H1 (cell line): Measurements from ENCODE around the gene TMEM271. TPM values are rescaled to one million over a fixed set of nuclear protein-coding genes. Genes with fewer than 3 reads are reported as not detected.

Experiments
- KDM4A ChIP-seq: IDR thresholded peaks from one replicate; pipeline ENCODE4 v1.7.1; 2012; ENCODE audit warnings: low read depth, mild to moderate bottlenecking, moderate library complexity, low read length, inconsistent platforms; ENCODE audit not compliant: severe bottlenecking
- POLR2AphosphoS5 ChIP-seq: IDR thresholded peaks from 2 replicates; pipeline ENCODE4 v1.6.1; 2011; ENCODE audit warnings: low read depth, low read length
- SRF ChIP-seq: IDR thresholded peaks from 2 replicates; pipeline ENCODE4 v1.6.1; 2011; ENCODE audit warnings: mild to moderate bottlenecking, low read depth, low read length, moderate library complexity
- polyA plus RNA-seq, 7 experiments: library from polyadenylated mRNA; depleted of rRNA in 3 of 7; stranded (reverse) in 5 of 7; unstranded in 2 of 7; fragments of >200 nt in 5 of 7; fragments of 200-250 nt in 2 of 7; gene quantifications; 1 replicate in 5 of 7; 2 replicates in 1 of 7; 4 replicates in 1 of 7; pipeline versions ENCODE4 v1.2.1 to v1.2.3, GENCODE V29; 2011 to 2013; ENCODE audit warnings: missing spikeins in 2 of 7, mixed read lengths in 2 of 7
- total RNA-seq: library from RNA; stranded (reverse); fragmentation: NEBNext Ultra II Directional; extraction: Animal tissue kit (Norgen Biotek cat#: 25700); gene quantifications from 2 replicates; pipeline ENCODE4 v1.2.1, GENCODE V29; 2021
- TF ChIP-seq, protein P1 (sequence below): IDR thresholded peaks from 2 replicates; pipeline ENCODE4 v1.6.1; 2012; ENCODE audit warnings: low read length, inconsistent platforms

TMEM271 gene
- total and polyA plus RNA-seq, 2 of the 8 experiments (the other 6 are each of a cell fraction or from before 2014, with no cell fraction given): 0.08 to 0.35 TPM

- TF ChIP-seq KDM4A (no peak), POLR2AphosphoS5 (no peak), SRF (no peak)
- TF ChIP-seq, protein P1, sequence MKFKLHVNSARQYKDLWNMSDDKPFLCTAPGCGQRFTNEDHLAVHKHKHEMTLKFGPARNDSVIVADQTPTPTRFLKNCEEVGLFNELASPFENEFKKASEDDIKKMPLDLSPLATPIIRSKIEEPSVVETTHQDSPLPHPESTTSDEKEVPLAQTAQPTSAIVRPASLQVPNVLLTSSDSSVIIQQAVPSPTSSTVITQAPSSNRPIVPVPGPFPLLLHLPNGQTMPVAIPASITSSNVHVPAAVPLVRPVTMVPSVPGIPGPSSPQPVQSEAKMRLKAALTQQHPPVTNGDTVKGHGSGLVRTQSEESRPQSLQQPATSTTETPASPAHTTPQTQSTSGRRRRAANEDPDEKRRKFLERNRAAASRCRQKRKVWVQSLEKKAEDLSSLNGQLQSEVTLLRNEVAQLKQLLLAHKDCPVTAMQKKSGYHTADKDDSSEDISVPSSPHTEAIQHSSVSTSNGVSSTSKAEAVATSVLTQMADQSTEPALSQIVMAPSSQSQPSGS: no peak
- TF ChIP-seq, all 59 proteins: peak for 0
These were observed 42.6 kb downstream of the TMEM271 start (continued) for GRCh38 chr4:533318-534100.
